Liver (tissue), 9 donors: ENCODE measurements around the gene POLD2. TPM values are rescaled to one million over a fixed set of nuclear protein-coding genes. Genes with fewer than 3 reads are reported as not detected.

ENCODE experiments used
- DNase-seq: peaks from one replicate; pipeline ENCODE4 v3.0.0-alpha.2; 2017; ENCODE audit warnings: low spot score
- H3K27ac ChIP-seq, 2 donors: one replicate each; pipeline ENCODE4 v1.7.0; 2013; ENCODE audit warnings: inconsistent platforms in 2 of 2, low read length in 2 of 2, control low read depth in 1 of 2, low read depth in 1 of 2, mild to moderate bottlenecking in 1 of 2
- H3K27me3 ChIP-seq, 4 donors: one replicate each; pipeline versions ENCODE4 v1.6.1 to v1.7.0; 2013; ENCODE audit warnings: low read length in 3 of 4, inconsistent platforms in 1 of 4, mild to moderate bottlenecking in 1 of 4, moderate library complexity in 1 of 4; ENCODE audit not compliant: control insufficient read depth in 4 of 4, insufficient read depth in 4 of 4
- H3K36me3 ChIP-seq, 4 donors: one replicate each; pipeline versions ENCODE4 v1.6.1 to v1.7.0; 2013; ENCODE audit warnings: low read length in 3 of 4, mild to moderate bottlenecking in 3 of 4, low read depth in 1 of 4, moderate library complexity in 1 of 4; ENCODE audit not compliant: control insufficient read depth in 4 of 4, insufficient read depth in 3 of 4
- H3K4me1 ChIP-seq, 4 donors: one replicate each; pipeline versions ENCODE4 v1.6.1 to v1.7.0; 2013; ENCODE audit warnings: low read length in 3 of 4, mild to moderate bottlenecking in 3 of 4, moderate library complexity in 1 of 4; ENCODE audit not compliant: control insufficient read depth in 4 of 4, insufficient read depth in 4 of 4
- H3K4me3 ChIP-seq, 3 donors: one replicate each; pipeline versions ENCODE4 v1.6.1 to v1.7.0; 2013; ENCODE audit warnings: low read length in 3 of 3, control low read depth in 1 of 3, low read depth in 1 of 3, mild to moderate bottlenecking in 1 of 3
- H3K9ac ChIP-seq, 2 donors: one replicate each; pipeline ENCODE4 v1.7.0; 2013; ENCODE audit warnings: low read length in 2 of 2, mild to moderate bottlenecking in 2 of 2, moderate library complexity in 2 of 2, control low read depth in 1 of 2, low read depth in 1 of 2
- H3K9me3 ChIP-seq, 4 donors: one replicate each; pipeline versions ENCODE4 v1.6.1 to v1.7.0; 2013; ENCODE audit warnings: low read length in 3 of 4; ENCODE audit not compliant: control insufficient read depth in 4 of 4
- EGR1 ChIP-seq, 2 donors: IDR thresholded peaks; 2 replicates each; pipeline ENCODE4 v1.6.1; 2016 to 2018; ENCODE audit warnings: antibody characterized with exemption in 2 of 2, low read depth in 2 of 2
- FOXA2 ChIP-seq: IDR thresholded peaks from 2 replicates; pipeline ENCODE4 v1.6.1; 2016; ENCODE audit warnings: antibody characterized with exemption
- JUND ChIP-seq, 2 donors: IDR thresholded peaks; 2 replicates each; pipeline ENCODE4 v1.6.1; 2016; ENCODE audit warnings: antibody characterized with exemption in 2 of 2
- NR2F2 ChIP-seq: IDR thresholded peaks from 2 replicates; pipeline ENCODE4 v1.6.1; 2016; ENCODE audit warnings: antibody characterized with exemption
- RAD21 ChIP-seq, 2 donors: IDR thresholded peaks; 2 replicates each; pipeline ENCODE4 v1.6.1; 2016; ENCODE audit warnings: antibody characterized with exemption in 2 of 2, mild to moderate bottlenecking in 2 of 2
- RXRA ChIP-seq, 2 donors: IDR thresholded peaks; 2 replicates each; pipeline ENCODE4 v1.6.1; 2017 to 2018; ENCODE audit warnings: antibody characterized with exemption in 2 of 2, mild to moderate bottlenecking in 1 of 2
- SP1 ChIP-seq: IDR thresholded peaks from 2 replicates; pipeline ENCODE4 v1.6.1; 2018; ENCODE audit warnings: antibody characterized with exemption, mild to moderate bottlenecking
- TAF1 ChIP-seq: conservative IDR thresholded peaks from 2 replicates; pipeline ENCODE4 v1.6.1; 2016; ENCODE audit warnings: antibody characterized with exemption, mild to moderate bottlenecking
- WGBS: extraction: QIAGEN DNeasy Blood & Tissue Kit; methylation state at CpG from one replicate; pipeline ENCODE4 v1.1.7; 2013; 5-methylcytosine and 5-hydroxymethylcytosine counted together
- polyA plus RNA-seq, 2 donors: library from polyadenylated mRNA; stranded (reverse) in 1 of 2; unstranded in 1 of 2; fragments of 200-250 nt in 1 of 2; fragments of >200 nt in 1 of 2; fragmentation: Nextera tagmentation in 1 of 2; extraction: Ambion mirVana in 1 of 2; gene quantifications; one replicate each; pipeline versions ENCODE4 v1.2.1 to v1.2.3, GENCODE V29; 2013 to 2015
- total RNA-seq, 2 donors: library from RNA; depleted of rRNA; stranded (reverse); fragments of >200 nt; gene quantifications; one replicate each; pipeline ENCODE4 v1.2.3, GENCODE V29; 2014
- TF ChIP-seq, protein P1 (sequence below): IDR thresholded peaks from 2 replicates; pipeline ENCODE4 v1.6.1; 2016; ENCODE audit warnings: antibody characterized with exemption, mild to moderate bottlenecking
- TF ChIP-seq, protein P2 (sequence below): IDR thresholded peaks from 2 replicates; pipeline ENCODE4 v1.6.1; 2016; ENCODE audit warnings: antibody characterized with exemption
- TF ChIP-seq, protein P3 (sequence below): fragments of 150-350 bp; IDR thresholded peaks from 2 replicates; pipeline ENCODE4 v1.5.1; 2017; ENCODE audit warnings: improper control_type of control experiment, low read depth, low read length; ENCODE audit not compliant: missing input control
- donor health status: healthy.
- donor health status: healthy.
- donor health status: healthy.
- donor health status: healthy.
- donor health status: healthy.

Gene POLD2
- total and polyA plus RNA-seq, 4 donors = 53.9 to 101 (median 85.3) TPM

GRCh38 chr7:44094883-44095592, 28.3 kb downstream of the POLD2 start:
- peak overlapping the region in 1 of 2 donors; percentile 31 for H3K27ac ChIP-seq
- WGBS = 82% methylated on average over 2 of the region's 2 CpGs
- peaks cover 0 to 17% (median 15%) of the 10 kb centered on the region in 4 donors for H3K4me1 ChIP-seq

GRCh38 chr7:44094365-44094764, 29.0 kb downstream of the POLD2 start:
- DNase-seq = no peak
- H3K4me3 ChIP-seq = no peak overlapping the region
- no peaks in the 10 kb centered on the region for H3K36me3 ChIP-seq
- TF ChIP-seq, protein P1, sequence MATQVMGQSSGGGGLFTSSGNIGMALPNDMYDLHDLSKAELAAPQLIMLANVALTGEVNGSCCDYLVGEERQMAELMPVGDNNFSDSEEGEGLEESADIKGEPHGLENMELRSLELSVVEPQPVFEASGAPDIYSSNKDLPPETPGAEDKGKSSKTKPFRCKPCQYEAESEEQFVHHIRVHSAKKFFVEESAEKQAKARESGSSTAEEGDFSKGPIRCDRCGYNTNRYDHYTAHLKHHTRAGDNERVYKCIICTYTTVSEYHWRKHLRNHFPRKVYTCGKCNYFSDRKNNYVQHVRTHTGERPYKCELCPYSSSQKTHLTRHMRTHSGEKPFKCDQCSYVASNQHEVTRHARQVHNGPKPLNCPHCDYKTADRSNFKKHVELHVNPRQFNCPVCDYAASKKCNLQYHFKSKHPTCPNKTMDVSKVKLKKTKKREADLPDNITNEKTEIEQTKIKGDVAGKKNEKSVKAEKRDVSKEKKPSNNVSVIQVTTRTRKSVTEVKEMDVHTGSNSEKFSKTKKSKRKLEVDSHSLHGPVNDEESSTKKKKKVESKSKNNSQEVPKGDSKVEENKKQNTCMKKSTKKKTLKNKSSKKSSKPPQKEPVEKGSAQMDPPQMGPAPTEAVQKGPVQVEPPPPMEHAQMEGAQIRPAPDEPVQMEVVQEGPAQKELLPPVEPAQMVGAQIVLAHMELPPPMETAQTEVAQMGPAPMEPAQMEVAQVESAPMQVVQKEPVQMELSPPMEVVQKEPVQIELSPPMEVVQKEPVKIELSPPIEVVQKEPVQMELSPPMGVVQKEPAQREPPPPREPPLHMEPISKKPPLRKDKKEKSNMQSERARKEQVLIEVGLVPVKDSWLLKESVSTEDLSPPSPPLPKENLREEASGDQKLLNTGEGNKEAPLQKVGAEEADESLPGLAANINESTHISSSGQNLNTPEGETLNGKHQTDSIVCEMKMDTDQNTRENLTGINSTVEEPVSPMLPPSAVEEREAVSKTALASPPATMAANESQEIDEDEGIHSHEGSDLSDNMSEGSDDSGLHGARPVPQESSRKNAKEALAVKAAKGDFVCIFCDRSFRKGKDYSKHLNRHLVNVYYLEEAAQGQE = no peak
- TF ChIP-seq FOXA2 (no peak), RAD21 (IDR thresholded peaks at IDR 0.05) (no peak)
- TF ChIP-seq, protein P2, sequence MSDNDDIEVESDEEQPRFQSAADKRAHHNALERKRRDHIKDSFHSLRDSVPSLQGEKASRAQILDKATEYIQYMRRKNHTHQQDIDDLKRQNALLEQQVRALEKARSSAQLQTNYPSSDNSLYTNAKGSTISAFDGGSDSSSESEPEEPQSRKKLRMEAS = no peak
- H3K9ac ChIP-seq = no peak overlapping the region
- WGBS = 58% methylated on average over 2 of the region's 2 CpGs
- H3K9me3 ChIP-seq = no peaks in the 10 kb centered on the region
- no peaks in the 10 kb centered on the region for H3K27me3 ChIP-seq
- no peak overlapping the region for H3K27ac ChIP-seq
- peaks cover 0 to 19% (median 16%) of the 10 kb centered on the region in 4 donors for H3K4me1 ChIP-seq

More at GRCh38 chr7:44094883-44095592, 28.3 kb downstream of the POLD2 start:
- TF ChIP-seq, protein P3, sequence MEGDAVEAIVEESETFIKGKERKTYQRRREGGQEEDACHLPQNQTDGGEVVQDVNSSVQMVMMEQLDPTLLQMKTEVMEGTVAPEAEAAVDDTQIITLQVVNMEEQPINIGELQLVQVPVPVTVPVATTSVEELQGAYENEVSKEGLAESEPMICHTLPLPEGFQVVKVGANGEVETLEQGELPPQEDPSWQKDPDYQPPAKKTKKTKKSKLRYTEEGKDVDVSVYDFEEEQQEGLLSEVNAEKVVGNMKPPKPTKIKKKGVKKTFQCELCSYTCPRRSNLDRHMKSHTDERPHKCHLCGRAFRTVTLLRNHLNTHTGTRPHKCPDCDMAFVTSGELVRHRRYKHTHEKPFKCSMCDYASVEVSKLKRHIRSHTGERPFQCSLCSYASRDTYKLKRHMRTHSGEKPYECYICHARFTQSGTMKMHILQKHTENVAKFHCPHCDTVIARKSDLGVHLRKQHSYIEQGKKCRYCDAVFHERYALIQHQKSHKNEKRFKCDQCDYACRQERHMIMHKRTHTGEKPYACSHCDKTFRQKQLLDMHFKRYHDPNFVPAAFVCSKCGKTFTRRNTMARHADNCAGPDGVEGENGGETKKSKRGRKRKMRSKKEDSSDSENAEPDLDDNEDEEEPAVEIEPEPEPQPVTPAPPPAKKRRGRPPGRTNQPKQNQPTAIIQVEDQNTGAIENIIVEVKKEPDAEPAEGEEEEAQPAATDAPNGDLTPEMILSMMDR = no peak
- TF ChIP-seq, protein P1 = no peak
- TF ChIP-seq TAF1 = no peak
- TF ChIP-seq JUND (IDR thresholded peaks at IDR 0.05) = no peak
- TF ChIP-seq NR2F2 = peak; percentile 13
- TF ChIP-seq RAD21 (IDR thresholded peaks at IDR 0.05) = no peak
- TF ChIP-seq SP1 = no peak
- TF ChIP-seq EGR1 (IDR thresholded peaks at IDR 0.05; ENCODE audit: low read depth in 2 of 2) = no peak
- no peak for TF ChIP-seq RXRA (IDR thresholded peaks at IDR 0.05)
- Histone ChIP-seq H3K27me3 (no peaks in the 10 kb centered on the region), H3K36me3 (no peaks in the 10 kb centered on the region), H3K4me3 (no peak overlapping the region), H3K9ac (no peak overlapping the region), H3K9me3 (no peaks in the 10 kb centered on the region)
- DNase-seq = no peak
